Activated CD4-positive, alpha-beta memory T cell treated with anti-CD3 and anti-CD28 coated beads, Interleukin-2, amount 10 ng/mL, durations not matched to agents 7 days and 5 days (primary cell): ENCODE results near the gene GATA6. TPM values are rescaled to one million over a fixed set of nuclear protein-coding genes. Genes with fewer than 3 reads are reported as not detected.
"Not testable (repeated sequence)": the region's sequence is repeated elsewhere in the genome, so short reads cannot be mapped to it uniquely, and the experiment has no call there.

ENCODE experiments used
- CTCF ChIA-PET: fragments of 350-600 bp; sonication (Branson Sonifier 250); formaldehyde crosslinking; loops from one replicate; lab custom pipeline; 2021; ENCODE audit warnings: antibody characterized with exemption, inconsistent platforms; lab: Charles Lee
- POLR2A ChIA-PET: fragments of 350-600 bp; sonication (Branson Sonifier 250); formaldehyde crosslinking; loops from one replicate; lab custom pipeline; 2021; ENCODE audit warnings: antibody characterized with exemption; lab: Charles Lee
- DNase-seq: peaks from one replicate; pipeline ENCODE4 v3.0.0-alpha.2; 2020
- H3K27ac Mint-ChIP-seq: one replicate; pipeline ENCODE4 v1.8.0; 2021; ENCODE audit warnings: mild to moderate bottlenecking, mixed read lengths
- H3K27me3 Mint-ChIP-seq: one replicate; pipeline ENCODE4 v1.8.0; 2021; ENCODE audit warnings: mixed read lengths
- H3K36me3 Mint-ChIP-seq: one replicate; pipeline ENCODE4 v1.8.0; 2021; ENCODE audit warnings: low read depth, mixed read lengths
- H3K4me1 Mint-ChIP-seq: one replicate; pipeline ENCODE4 v1.8.0; 2021; ENCODE audit warnings: mixed read lengths
- H3K4me3 Mint-ChIP-seq: one replicate; pipeline ENCODE4 v1.8.0; 2021; ENCODE audit warnings: mild to moderate bottlenecking, mixed read lengths
- H3K9me3 Mint-ChIP-seq: one replicate; pipeline ENCODE4 v1.8.0; 2021; ENCODE audit warnings: mixed read lengths
- total RNA-seq, 2 experiments: library from RNA; stranded (reverse); gene quantifications; one replicate each; pipeline ENCODE4 v1.2.3, GENCODE V29; 2021

The GATA6 gene
- total RNA-seq, 2 experiments from 2014 or later: not detected

- ChIA-PET CTCF (no interaction called here), POLR2A (no interaction called here)
- H3K36me3 Mint-ChIP-seq: no peaks in the 10 kb centered on the region
- H3K9me3 Mint-ChIP-seq: no peaks in the 10 kb centered on the region
- no peaks in the 10 kb centered on the region for H3K27me3 Mint-ChIP-seq
- peaks cover 4% of the 10 kb centered on the region for H3K4me1 Mint-ChIP-seq
- DNase-seq: no peak
- H3K27ac Mint-ChIP-seq: no peak overlapping the region
- no peak overlapping the region for H3K4me3 Mint-ChIP-seq
Measured at GRCh38 chr18:22211657-22212056, 42.3 kb downstream of the GATA6 start.

- peaks cover 4% of the 10 kb centered on the region for H3K4me1 Mint-ChIP-seq
- no peaks in the 10 kb centered on the region for H3K27me3 Mint-ChIP-seq
- H3K4me3 Mint-ChIP-seq: no peak overlapping the region
- H3K9me3 Mint-ChIP-seq: no peaks in the 10 kb centered on the region
- H3K27ac Mint-ChIP-seq: no peak overlapping the region
- POLR2A ChIA-PET: no interaction called here
- no peaks in the 10 kb centered on the region for H3K36me3 Mint-ChIP-seq
- CTCF ChIA-PET: no interaction called here
- no peak for DNase-seq
Measured at GRCh38 chr18:22213333-22213973, 44.1 kb downstream of the GATA6 start.

- DNase-seq: no peak
- ChIA-PET CTCF (interaction anchor here (0.7 kb wide), 1 partner anchor 130 kb away, joined by 4 read pairs; no protein-coding TSS in a partner anchor), POLR2A (no interaction called here)
- no peak overlapping the region for H3K27ac Mint-ChIP-seq
- H3K4me3 Mint-ChIP-seq: no peak overlapping the region
- no peaks in the 10 kb centered on the region for H3K9me3 Mint-ChIP-seq
- peaks cover 4% of the 10 kb centered on the region for H3K4me1 Mint-ChIP-seq
- H3K36me3 Mint-ChIP-seq: no peaks in the 10 kb centered on the region
- no peaks in the 10 kb centered on the region for H3K27me3 Mint-ChIP-seq
Measured at GRCh38 chr18:22214731-22215528, 45.5 kb downstream of the GATA6 start.

- no peak for DNase-seq
- Mint-ChIP-seq H3K4me3 (no peak overlapping the region), H3K36me3 (no peaks in the 10 kb centered on the region), H3K9me3 (no peaks in the 10 kb centered on the region), H3K4me1 (peaks cover 4% of the 10 kb centered on the region), H3K27me3 (no peaks in the 10 kb centered on the region), H3K27ac (no peak overlapping the region)
- ChIA-PET CTCF (no interaction called here), POLR2A (no interaction called here)
Measured at GRCh38 chr18:22218835-22219234, 49.4 kb downstream of the GATA6 start.

GRCh38 chr18:22219568-22220355 is 50.4 kb downstream of the GATA6 start:
- H3K27me3 Mint-ChIP-seq: no peaks in the 10 kb centered on the region
- ChIA-PET POLR2A (no interaction called here), CTCF (no interaction called here)
- H3K27ac Mint-ChIP-seq: no peak overlapping the region
- H3K9me3 Mint-ChIP-seq: no peaks in the 10 kb centered on the region
- no peaks in the 10 kb centered on the region for H3K36me3 Mint-ChIP-seq
- H3K4me1 Mint-ChIP-seq: peaks cover 1% of the 10 kb centered on the region
- no peak overlapping the region for H3K4me3 Mint-ChIP-seq
- no peak for DNase-seq

GRCh38 chr18:22220585-22220984 is 51.2 kb downstream of the GATA6 start:
- H3K36me3 Mint-ChIP-seq, POLR2A ChIA-PET, H3K4me3 Mint-ChIP-seq, DNase-seq, H3K4me1 Mint-ChIP-seq, CTCF ChIA-PET, H3K9me3 Mint-ChIP-seq, H3K27ac Mint-ChIP-seq, H3K27me3 Mint-ChIP-seq: not testable (repeated sequence)

- H3K36me3 Mint-ChIP-seq: no peaks in the 10 kb centered on the region
- H3K4me3 Mint-ChIP-seq: no peak overlapping the region
- DNase-seq: no peak
- no peaks in the 10 kb centered on the region for H3K4me1 Mint-ChIP-seq
- no peaks in the 10 kb centered on the region for H3K9me3 Mint-ChIP-seq
- no peak overlapping the region for H3K27ac Mint-ChIP-seq
- ChIA-PET POLR2A (no interaction called here), CTCF (no interaction called here)
- H3K27me3 Mint-ChIP-seq: no peaks in the 10 kb centered on the region
Measured at GRCh38 chr18:22221350-22221749, 52.0 kb downstream of the GATA6 start.

GRCh38 chr18:22223254-22223964 is 54.0 kb downstream of the GATA6 start:
- ChIA-PET POLR2A (no interaction called here), CTCF (no interaction called here)
- H3K36me3 Mint-ChIP-seq: no peaks in the 10 kb centered on the region
- H3K27ac Mint-ChIP-seq: no peak overlapping the region
- H3K9me3 Mint-ChIP-seq: no peaks in the 10 kb centered on the region
- DNase-seq: no peak
- H3K4me3 Mint-ChIP-seq: no peak overlapping the region
- H3K4me1 Mint-ChIP-seq: no peaks in the 10 kb centered on the region
- no peaks in the 10 kb centered on the region for H3K27me3 Mint-ChIP-seq

- Mint-ChIP-seq H3K4me3 (no peak overlapping the region), H3K27ac (no peak overlapping the region), H3K4me1 (no peaks in the 10 kb centered on the region), H3K27me3 (no peaks in the 10 kb centered on the region), H3K9me3 (no peaks in the 10 kb centered on the region), H3K36me3 (no peaks in the 10 kb centered on the region)
- ChIA-PET CTCF (no interaction called here), POLR2A (no interaction called here)
- DNase-seq: no peak
Measured at GRCh38 chr18:22223965-22224322, 54.6 kb downstream of the GATA6 start.

GRCh38 chr18:22224339-22224738 is 55.0 kb downstream of the GATA6 start:
- Mint-ChIP-seq H3K36me3 (no peaks in the 10 kb centered on the region), H3K27me3 (no peaks in the 10 kb centered on the region), H3K27ac (no peak overlapping the region), H3K4me1 (no peaks in the 10 kb centered on the region), H3K9me3 (no peaks in the 10 kb centered on the region), H3K4me3 (no peak overlapping the region)
- no peak for DNase-seq
- ChIA-PET CTCF (no interaction called here), POLR2A (no interaction called here)

- no peaks in the 10 kb centered on the region for H3K4me1 Mint-ChIP-seq
- no peaks in the 10 kb centered on the region for H3K9me3 Mint-ChIP-seq
- no peaks in the 10 kb centered on the region for H3K27me3 Mint-ChIP-seq
- H3K4me3 Mint-ChIP-seq: no peak overlapping the region
- no peak for DNase-seq
- H3K36me3 Mint-ChIP-seq: no peaks in the 10 kb centered on the region
- ChIA-PET POLR2A (no interaction called here), CTCF (no interaction called here)
- H3K27ac Mint-ChIP-seq: no peak overlapping the region
Measured at GRCh38 chr18:22226801-22227200, 57.4 kb downstream of the GATA6 start.

GRCh38 chr18:22228976-22229375 is 59.6 kb downstream of the GATA6 start:
- Mint-ChIP-seq H3K9me3 (no peaks in the 10 kb centered on the region), H3K36me3 (no peaks in the 10 kb centered on the region), H3K4me3 (no peak overlapping the region), H3K27ac (no peak overlapping the region), H3K4me1 (no peaks in the 10 kb centered on the region), H3K27me3 (no peaks in the 10 kb centered on the region)
- DNase-seq: no peak
- ChIA-PET POLR2A (no interaction called here), CTCF (no interaction called here)
